ENCODE results near the gene AGBL4.
"Not testable (repeated sequence)": the region's sequence is repeated elsewhere in the genome, so short reads cannot be mapped to it uniquely, and the experiment has no call there.

The AGBL4 gene

DNA sequence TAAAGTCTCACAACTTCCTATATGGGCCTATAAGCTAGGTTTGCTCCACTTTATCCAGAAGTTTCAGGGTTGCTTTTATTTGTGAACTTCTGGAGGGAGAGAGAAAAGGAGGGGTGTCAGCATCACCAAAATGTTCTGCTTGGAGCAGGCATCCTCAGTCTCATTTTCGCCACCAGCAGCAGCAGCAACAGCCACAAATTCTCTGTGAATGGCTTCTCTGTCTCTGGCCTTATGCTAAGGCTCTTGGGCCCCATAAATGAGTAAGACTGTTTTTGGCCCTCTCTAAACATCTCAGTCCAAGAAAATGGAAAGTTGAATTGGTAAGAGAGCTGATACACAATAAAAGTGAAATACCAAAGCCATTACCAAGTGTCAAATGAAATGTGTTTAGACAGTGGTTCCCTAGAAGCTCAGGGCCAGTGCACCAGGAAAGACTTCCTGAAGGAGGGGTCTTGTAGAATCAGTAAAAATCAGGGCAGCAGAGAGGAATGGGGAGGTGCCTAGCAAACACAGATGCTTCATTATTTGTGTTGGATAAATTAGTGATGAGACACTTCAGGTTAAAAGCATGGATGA is 1498.8 kb downstream of the AGBL4 start:
- TF ChIP-seq, protein P1, sequence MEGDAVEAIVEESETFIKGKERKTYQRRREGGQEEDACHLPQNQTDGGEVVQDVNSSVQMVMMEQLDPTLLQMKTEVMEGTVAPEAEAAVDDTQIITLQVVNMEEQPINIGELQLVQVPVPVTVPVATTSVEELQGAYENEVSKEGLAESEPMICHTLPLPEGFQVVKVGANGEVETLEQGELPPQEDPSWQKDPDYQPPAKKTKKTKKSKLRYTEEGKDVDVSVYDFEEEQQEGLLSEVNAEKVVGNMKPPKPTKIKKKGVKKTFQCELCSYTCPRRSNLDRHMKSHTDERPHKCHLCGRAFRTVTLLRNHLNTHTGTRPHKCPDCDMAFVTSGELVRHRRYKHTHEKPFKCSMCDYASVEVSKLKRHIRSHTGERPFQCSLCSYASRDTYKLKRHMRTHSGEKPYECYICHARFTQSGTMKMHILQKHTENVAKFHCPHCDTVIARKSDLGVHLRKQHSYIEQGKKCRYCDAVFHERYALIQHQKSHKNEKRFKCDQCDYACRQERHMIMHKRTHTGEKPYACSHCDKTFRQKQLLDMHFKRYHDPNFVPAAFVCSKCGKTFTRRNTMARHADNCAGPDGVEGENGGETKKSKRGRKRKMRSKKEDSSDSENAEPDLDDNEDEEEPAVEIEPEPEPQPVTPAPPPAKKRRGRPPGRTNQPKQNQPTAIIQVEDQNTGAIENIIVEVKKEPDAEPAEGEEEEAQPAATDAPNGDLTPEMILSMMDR (IDR thresholded peaks at IDR 0.05; ENCODE audit: unreplicated experiment in 3 of 3), result no peak
- Mint-ChIP-seq H3K4me1 (peaks cover 5% of the 10 kb centered on the region), H3K36me3 (ENCODE audit: low read depth) (no peaks in the 10 kb centered on the region), H3K27ac (no peak overlapping the region), H3K9me3 (no peaks in the 10 kb centered on the region), H3K4me3 (no peak overlapping the region), H3K27me3 (ENCODE audit: low read depth) (peaks cover 29% of the 10 kb centered on the region)

DNA sequence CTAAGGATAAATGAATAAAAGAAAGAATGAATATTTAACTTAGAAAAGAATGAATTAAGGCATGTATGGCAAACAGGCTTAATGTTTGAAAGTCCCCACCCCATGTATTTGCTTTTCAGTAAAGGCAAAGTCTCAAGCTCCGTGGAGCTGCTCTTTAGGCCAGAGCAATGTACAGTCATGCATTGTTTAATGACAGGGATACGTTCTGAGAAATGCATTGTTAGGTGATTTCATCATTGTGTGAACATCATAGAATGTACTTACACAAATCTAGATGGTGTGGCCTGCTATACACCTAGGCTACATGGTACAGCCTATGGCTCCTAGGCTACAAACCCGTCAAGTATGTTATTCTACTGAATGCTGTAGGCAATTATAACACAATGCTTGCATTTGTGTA is 1500.2 kb downstream of the AGBL4 start:
- Mint-ChIP-seq H3K27ac (no peak overlapping the region), H3K36me3 (ENCODE audit: low read depth) (no peaks in the 10 kb centered on the region), H3K27me3 (ENCODE audit: low read depth) (peaks cover 25% of the 10 kb centered on the region), H3K4me3 (no peak overlapping the region), H3K4me1 (peaks cover 5% of the 10 kb centered on the region), H3K9me3 (no peaks in the 10 kb centered on the region)
- TF ChIP-seq, protein P1 (IDR thresholded peaks at IDR 0.05; ENCODE audit: unreplicated experiment in 3 of 3), result no peak

DNA sequence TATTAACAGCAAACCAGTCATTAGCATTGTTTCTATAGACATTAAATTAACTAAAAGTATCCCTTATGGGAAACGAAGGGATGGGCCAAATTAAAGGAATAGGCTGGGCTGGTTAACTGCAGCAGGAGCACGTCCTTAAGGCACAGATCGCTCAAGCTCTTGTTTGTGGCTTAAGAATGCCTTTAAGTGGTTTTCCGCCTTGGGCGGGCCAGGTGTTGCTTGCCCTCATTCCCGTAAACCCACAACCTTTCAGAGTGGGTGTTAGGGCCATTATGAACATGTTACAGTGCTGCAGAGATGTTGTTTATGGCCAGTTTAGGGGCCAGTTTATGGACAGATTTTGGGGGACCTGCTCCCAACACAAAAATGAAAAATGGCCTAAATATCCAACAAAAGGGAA is 1503.9 kb downstream of the AGBL4 start:
- not testable (repeated sequence) for H3K9me3 Mint-ChIP-seq; H3K27me3 Mint-ChIP-seq (ENCODE audit: low read depth); H3K27ac Mint-ChIP-seq; H3K4me1 Mint-ChIP-seq; H3K36me3 Mint-ChIP-seq (ENCODE audit: low read depth); H3K4me3 Mint-ChIP-seq

DNA sequence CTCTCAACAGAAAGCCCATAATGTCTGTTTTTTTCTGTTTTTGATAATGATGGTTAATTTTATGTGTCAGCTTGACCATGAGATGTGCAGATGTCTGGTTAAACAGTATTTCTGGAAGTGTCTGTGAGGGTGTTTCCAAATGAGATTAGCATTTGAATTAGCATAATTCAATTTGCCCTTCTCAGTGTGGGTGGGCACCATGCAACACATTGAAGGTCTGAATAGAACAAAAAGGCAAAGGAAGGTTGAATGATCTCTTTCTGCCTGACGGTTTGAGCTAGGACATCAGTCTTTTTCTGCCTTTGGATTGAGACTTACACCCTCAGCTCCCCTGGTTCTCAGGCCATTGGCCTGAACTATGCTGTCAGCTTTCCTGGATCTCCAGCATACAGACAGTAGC is 1516.9 kb downstream of the AGBL4 start:
- Mint-ChIP-seq H3K27ac (no peak overlapping the region), H3K9me3 (no peaks in the 10 kb centered on the region), H3K36me3 (ENCODE audit: low read depth) (no peaks in the 10 kb centered on the region), H3K4me3 (no peak overlapping the region), H3K27me3 (ENCODE audit: low read depth) (peaks cover 27% of the 10 kb centered on the region), H3K4me1 (no peaks in the 10 kb centered on the region)
- TF ChIP-seq, protein P1 (IDR thresholded peaks at IDR 0.05; ENCODE audit: unreplicated experiment in 3 of 3), result no peak

DNA sequence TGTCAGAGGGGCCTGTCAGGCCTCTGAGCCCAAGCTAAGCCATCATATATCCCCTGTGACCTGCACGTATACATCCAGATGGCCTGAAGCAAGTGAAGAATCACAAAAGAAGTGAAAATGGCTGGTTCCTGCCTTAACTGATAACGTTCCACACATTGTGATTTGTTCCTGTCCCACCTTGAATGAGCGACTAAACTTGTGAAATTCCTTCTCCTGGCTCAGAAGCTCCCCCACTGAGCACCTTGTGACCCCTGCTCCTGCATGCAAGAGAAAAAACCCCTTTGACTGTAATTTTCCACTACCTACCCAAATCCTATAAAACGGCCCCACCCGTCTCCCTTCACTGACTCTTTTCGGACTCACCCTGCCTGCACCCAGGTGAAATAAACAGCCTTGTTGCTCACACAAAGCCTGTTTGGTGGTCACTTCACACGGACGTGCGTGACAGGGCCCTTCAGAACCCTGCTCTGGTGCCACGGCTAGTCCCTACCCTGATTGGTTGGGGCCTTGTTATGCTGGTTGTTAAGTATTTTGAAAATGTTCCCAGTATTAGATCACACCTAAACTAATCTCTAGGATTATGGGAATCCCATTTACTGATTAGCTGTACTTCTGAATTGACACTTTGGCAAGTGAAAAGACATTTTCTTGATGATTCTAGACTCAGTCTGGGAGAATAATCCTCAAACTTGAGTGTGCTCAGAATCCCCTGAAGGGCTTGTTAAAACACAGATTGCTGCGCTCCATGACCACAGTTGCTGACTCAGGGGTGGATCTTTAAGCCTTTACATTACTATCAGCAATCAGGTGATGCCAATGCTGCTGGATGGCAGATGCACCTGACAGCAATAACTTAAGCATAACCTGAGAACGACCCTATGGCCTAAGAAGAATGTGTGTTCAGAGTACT is 1523.0 kb downstream of the AGBL4 start:
- H3K36me3 Mint-ChIP-seq (ENCODE audit: low read depth), result no peaks in the 10 kb centered on the region
- H3K27ac Mint-ChIP-seq, result no peak overlapping the region
- TF ChIP-seq, protein P1 (IDR thresholded peaks at IDR 0.05; ENCODE audit: unreplicated experiment in 3 of 3), result no peak
- peaks cover 15% of the 10 kb centered on the region for H3K4me1 Mint-ChIP-seq
- peaks cover 12% of the 10 kb centered on the region for H3K27me3 Mint-ChIP-seq (ENCODE audit: low read depth)
- H3K9me3 Mint-ChIP-seq, result no peaks in the 10 kb centered on the region
- H3K4me3 Mint-ChIP-seq, result no peak overlapping the region

DNA sequence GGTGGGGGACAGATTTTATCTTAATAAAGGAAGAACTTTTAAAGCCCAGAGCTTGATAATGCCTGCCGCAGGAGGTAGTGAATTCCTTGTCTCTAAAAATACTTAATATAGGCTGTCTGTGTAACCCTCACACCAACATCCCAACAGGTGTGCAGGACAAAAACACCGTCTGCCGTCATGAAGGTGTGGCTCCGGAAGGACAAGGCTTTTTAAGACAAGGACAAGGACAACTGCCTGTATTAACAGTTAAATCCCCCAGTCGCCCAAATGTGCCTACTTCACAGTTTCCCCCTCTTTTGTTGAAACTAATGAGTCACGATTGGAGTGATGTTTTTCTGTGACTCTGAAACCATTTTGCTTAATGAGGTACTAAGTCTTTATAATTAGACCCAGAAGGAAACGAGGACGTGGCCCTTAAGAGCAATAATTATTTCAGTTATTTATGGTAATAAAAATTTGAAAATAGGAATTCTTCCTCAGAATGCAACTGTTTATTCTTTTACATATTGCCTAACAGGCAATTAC is 1524.5 kb downstream of the AGBL4 start:
- TF ChIP-seq, protein P1 (IDR thresholded peaks at IDR 0.05; ENCODE audit: unreplicated experiment in 3 of 3), result no peak
- peaks cover 25% of the 10 kb centered on the region for H3K4me1 Mint-ChIP-seq

More for the DNA sequence above, 1524.5 kb downstream of the AGBL4 start:
- H3K27me3 Mint-ChIP-seq (ENCODE audit: low read depth), result peaks cover 12% of the 10 kb centered on the region
- no peak overlapping the region for H3K4me3 Mint-ChIP-seq
- H3K9me3 Mint-ChIP-seq, result no peaks in the 10 kb centered on the region
- H3K36me3 Mint-ChIP-seq (ENCODE audit: low read depth), result no peaks in the 10 kb centered on the region
- no peak overlapping the region for H3K27ac Mint-ChIP-seq

Measured in nephron (organoid).